Sigmoid colon (tissue), 7 donors: ENCODE results near the gene NFKB1. TPM values are rescaled to one million over a fixed set of nuclear protein-coding genes. Genes with fewer than 3 reads are reported as not detected.

Experiments
- DNase-seq: peaks from one replicate; pipeline ENCODE4 v3.0.0-alpha.2; 2019
- H3K27ac ChIP-seq, 4 donors: fragments of 200-600 bp; sonication (generic); one replicate each; pipeline ENCODE4 v1.5.1; 2016 to 2019; ENCODE audit warnings: mild to moderate bottlenecking in 1 of 4
- H3K27me3 ChIP-seq, 3 donors: fragments of 200-600 bp; sonication (generic); one replicate each; pipeline ENCODE4 v1.5.1; 2019; ENCODE audit warnings: mild to moderate bottlenecking in 1 of 3
- H3K36me3 ChIP-seq, 4 donors: fragments of 200-600 bp; sonication (generic); one replicate each; pipeline ENCODE4 v1.5.1; 2016 to 2019
- H3K4me1 ChIP-seq, 4 donors: fragments of 200-600 bp; sonication (generic); one replicate each; pipeline ENCODE4 v1.5.1; 2017 to 2019
- H3K4me3 ChIP-seq, 4 donors: fragments of 200-600 bp; sonication (generic); one replicate each; pipeline ENCODE4 v1.5.1; 2017 to 2019; ENCODE audit warnings: mild to moderate bottlenecking in 2 of 4, moderate library complexity in 1 of 4
- H3K9me3 ChIP-seq, 4 donors: fragments of 200-600 bp in 3 of 4; sonication (generic) in 3 of 4; one replicate each; pipeline versions ENCODE4 v1.5.1 to v1.6.1; 2013 to 2019
- EP300 ChIP-seq, 4 donors: sonication (generic); formaldehyde crosslinking; IDR thresholded peaks; one replicate each; pipeline ENCODE4 v1.6.1; 2017; ENCODE audit warnings: antibody characterized with exemption in 4 of 4
- POLR2A ChIP-seq, 2 donors: fragments of 450-650 bp; IDR thresholded peaks; one replicate each; pipeline ENCODE4 v1.6.1; 2016; ENCODE audit warnings: antibody characterized with exemption in 2 of 2, mild to moderate bottlenecking in 2 of 2, moderate library complexity in 2 of 2
- POLR2AphosphoS5 ChIP-seq, 4 donors: sonication (generic); formaldehyde crosslinking; IDR thresholded peaks; one replicate each; pipeline ENCODE4 v1.6.1; 2017; ENCODE audit warnings: antibody characterized with exemption in 4 of 4
- WGBS, 2 donors: extraction: QIAGEN DNeasy Blood & Tissue Kit; methylation state at CpG; one replicate each; pipeline ENCODE4 v1.1.7; 2013; 5-methylcytosine and 5-hydroxymethylcytosine counted together
- intact Hi-C: fragments of 100-400 bp; cut with DNase I; formaldehyde crosslinking; loops from one replicate; pipeline ENCODE4 v1.15.1; 2023
- polyA plus RNA-seq, 3 donors: library from polyadenylated mRNA; stranded (reverse); fragments of 200-250 nt; gene quantifications; one replicate each; pipeline ENCODE4 v1.2.3, GENCODE V29; 2013
- total RNA-seq, 4 donors: library from RNA; depleted of rRNA; stranded (reverse); fragments of >200 nt; gene quantifications; one replicate each; pipeline ENCODE4 v1.1.0, GENCODE V29; 2016
- TF ChIP-seq, protein P1 (sequence below), 4 experiments: fragments of 450-650 bp in 3 of 4; fragments of 200-600 bp in 1 of 4; IDR thresholded peaks; one replicate each; pipeline ENCODE4 v1.5.1; 2016 to 2019; ENCODE audit warnings: antibody characterized with exemption in 4 of 4, mild to moderate bottlenecking in 3 of 4, moderate library complexity in 2 of 4
- donor health status: healthy with polysubstance abuse.
- donor health status: Bipolar disorder and iron deficiency.
- donor health status: healthy.

Gene NFKB1
- total and polyA plus RNA-seq, 7 donors: 19.2 to 29.8 (median 27.0) TPM

DNA sequence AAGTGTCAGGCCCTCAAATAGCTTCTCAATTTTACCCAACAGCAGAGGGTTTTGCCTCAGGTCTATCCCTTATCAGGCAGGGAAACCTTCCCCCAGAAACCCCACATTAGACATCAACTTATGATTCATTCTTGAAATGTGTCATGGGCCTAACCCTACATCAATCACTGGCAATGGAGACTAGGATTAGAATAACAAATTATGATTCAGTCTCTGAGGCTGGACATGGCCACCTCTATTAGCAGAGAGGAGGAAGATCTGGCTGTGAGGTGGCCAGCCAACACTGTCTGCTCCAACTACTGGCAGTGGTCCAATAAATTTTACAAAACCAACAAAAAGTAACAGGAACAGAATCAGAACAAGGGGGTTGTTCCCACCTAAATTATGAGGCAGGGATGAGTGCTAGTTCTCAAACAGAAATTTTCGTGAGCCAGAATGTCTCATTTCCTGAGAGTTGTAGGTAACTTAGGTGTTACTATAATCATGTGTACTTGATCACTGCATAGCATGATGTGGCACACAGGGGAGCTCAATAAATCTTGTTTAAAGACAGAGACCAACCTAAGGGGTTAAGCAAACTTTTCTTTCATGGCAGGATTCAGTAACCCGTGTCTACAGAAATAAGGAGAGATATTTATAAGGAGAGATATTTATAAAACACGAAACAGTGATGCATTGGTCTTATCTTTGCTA lies 126.8 kb downstream of the NFKB1 start:
- no peaks in the 10 kb centered on the region for H3K4me1 ChIP-seq
- 79 to 81% methylated on average over 3 of the region's 3 CpGs for WGBS, 2 donors
- H3K27ac ChIP-seq: no peak overlapping the region
- no peak for DNase-seq
- TF ChIP-seq, protein P1, sequence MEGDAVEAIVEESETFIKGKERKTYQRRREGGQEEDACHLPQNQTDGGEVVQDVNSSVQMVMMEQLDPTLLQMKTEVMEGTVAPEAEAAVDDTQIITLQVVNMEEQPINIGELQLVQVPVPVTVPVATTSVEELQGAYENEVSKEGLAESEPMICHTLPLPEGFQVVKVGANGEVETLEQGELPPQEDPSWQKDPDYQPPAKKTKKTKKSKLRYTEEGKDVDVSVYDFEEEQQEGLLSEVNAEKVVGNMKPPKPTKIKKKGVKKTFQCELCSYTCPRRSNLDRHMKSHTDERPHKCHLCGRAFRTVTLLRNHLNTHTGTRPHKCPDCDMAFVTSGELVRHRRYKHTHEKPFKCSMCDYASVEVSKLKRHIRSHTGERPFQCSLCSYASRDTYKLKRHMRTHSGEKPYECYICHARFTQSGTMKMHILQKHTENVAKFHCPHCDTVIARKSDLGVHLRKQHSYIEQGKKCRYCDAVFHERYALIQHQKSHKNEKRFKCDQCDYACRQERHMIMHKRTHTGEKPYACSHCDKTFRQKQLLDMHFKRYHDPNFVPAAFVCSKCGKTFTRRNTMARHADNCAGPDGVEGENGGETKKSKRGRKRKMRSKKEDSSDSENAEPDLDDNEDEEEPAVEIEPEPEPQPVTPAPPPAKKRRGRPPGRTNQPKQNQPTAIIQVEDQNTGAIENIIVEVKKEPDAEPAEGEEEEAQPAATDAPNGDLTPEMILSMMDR (IDR thresholded peaks at IDR 0.05): no peak
- TF ChIP-seq POLR2AphosphoS5 (IDR thresholded peaks at IDR 0.05): no peak
- TF ChIP-seq POLR2A (IDR thresholded peaks at IDR 0.05): no peak
- TF ChIP-seq EP300 (IDR thresholded peaks at IDR 0.05): no peak
- H3K27me3 ChIP-seq: no peaks in the 10 kb centered on the region
- intact Hi-C loops: no loop called here
- H3K4me3 ChIP-seq: no peak overlapping the region
- H3K36me3 ChIP-seq: peaks cover 0 to 15% (median 0%) of the 10 kb centered on the region in 4 donors
- H3K9me3 ChIP-seq: no peaks in the 10 kb centered on the region

DNA sequence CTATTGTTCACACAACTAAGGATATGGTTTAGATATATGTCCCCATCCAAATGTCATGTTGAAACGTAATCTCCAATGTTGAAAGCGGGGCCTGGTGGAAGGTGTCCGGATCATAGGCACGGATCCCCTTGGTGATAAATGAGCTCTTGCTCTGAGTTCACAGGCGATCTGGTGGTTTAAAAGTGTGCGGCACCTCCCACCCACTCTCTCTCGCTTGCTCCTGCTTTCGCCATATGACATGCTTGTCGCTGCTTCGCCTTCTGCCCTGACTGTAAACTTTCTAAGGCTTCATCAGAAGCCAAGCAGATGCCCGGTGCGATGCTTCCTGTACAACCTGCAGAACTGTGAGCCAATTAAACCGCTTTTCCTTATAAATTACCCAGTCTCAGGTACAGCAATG lies 128.5 kb downstream of the NFKB1 start:
- H3K9me3 ChIP-seq: no peaks in the 10 kb centered on the region
- no peak for DNase-seq
- H3K4me1 ChIP-seq: no peaks in the 10 kb centered on the region
- 85 to 95% methylated on average over 13 of the region's 13 CpGs for WGBS, 2 donors
- H3K36me3 ChIP-seq: peaks cover 0 to 24% (median 5%) of the 10 kb centered on the region in 4 donors
- intact Hi-C loops: no loop called here
- no peak overlapping the region for H3K4me3 ChIP-seq
- no peak overlapping the region for H3K27ac ChIP-seq
- TF ChIP-seq POLR2AphosphoS5 (IDR thresholded peaks at IDR 0.05): no peak
- TF ChIP-seq EP300 (IDR thresholded peaks at IDR 0.05): no peak
- TF ChIP-seq, protein P1 (IDR thresholded peaks at IDR 0.05): no peak
- TF ChIP-seq POLR2A (IDR thresholded peaks at IDR 0.05): no peak
- no peaks in the 10 kb centered on the region for H3K27me3 ChIP-seq

- no peak for TF ChIP-seq POLR2A (IDR thresholded peaks at IDR 0.05)
- TF ChIP-seq POLR2AphosphoS5 (IDR thresholded peaks at IDR 0.05): no peak
- TF ChIP-seq, protein P1 (IDR thresholded peaks at IDR 0.05): no peak
- no peak for TF ChIP-seq EP300 (IDR thresholded peaks at IDR 0.05)
- Histone ChIP-seq H3K27me3 (no peaks in the 10 kb centered on the region), H3K27ac (no peak overlapping the region), H3K36me3 (peaks cover 0 to 41% (median 8%) of the 10 kb centered on the region in 4 donors), H3K4me1 (no peaks in the 10 kb centered on the region), H3K4me3 (no peak overlapping the region), H3K9me3 (no peaks in the 10 kb centered on the region)
- WGBS, 2 donors: 81 to 82% methylated on average over 7 of the region's 7 CpGs
- intact Hi-C loops: no loop called here
- no peak for DNase-seq
These were observed 130.5 kb downstream of the NFKB1 start for GRCh38 chr4:102631616-102632015.

GRCh38 chr4:102632241-102633065 lies 131.3 kb downstream of the NFKB1 start:
- H3K4me3 ChIP-seq: no peak overlapping the region
- H3K9me3 ChIP-seq: no peaks in the 10 kb centered on the region
- intact Hi-C loops: no loop called here
- no peaks in the 10 kb centered on the region for H3K4me1 ChIP-seq
- 61 to 62% methylated on average over 6 of the region's 6 CpGs for WGBS, 2 donors
- H3K27me3 ChIP-seq: no peaks in the 10 kb centered on the region
- no peak for DNase-seq
- TF ChIP-seq EP300 (IDR thresholded peaks at IDR 0.05): no peak
- TF ChIP-seq POLR2A (IDR thresholded peaks at IDR 0.05): no peak
- TF ChIP-seq POLR2AphosphoS5 (IDR thresholded peaks at IDR 0.05): no peak
- TF ChIP-seq, protein P1 (IDR thresholded peaks at IDR 0.05): no peak
- no peak overlapping the region for H3K27ac ChIP-seq
- H3K36me3 ChIP-seq: peaks cover under 1 to 41% (median 8%) of the 10 kb centered on the region in 4 donors
